Fibroblast of skin of abdomen (primary cell): ENCODE measurements around the gene SMAD3.
"Not testable (repeated sequence)": the region's sequence is repeated elsewhere in the genome, so short reads cannot be mapped to it uniquely, and the experiment has no call there.

Experiments used
- DNase-seq: peaks from one replicate; pipeline ENCODE4 v3.0.0-alpha.2; 2013

Gene SMAD3

DNA sequence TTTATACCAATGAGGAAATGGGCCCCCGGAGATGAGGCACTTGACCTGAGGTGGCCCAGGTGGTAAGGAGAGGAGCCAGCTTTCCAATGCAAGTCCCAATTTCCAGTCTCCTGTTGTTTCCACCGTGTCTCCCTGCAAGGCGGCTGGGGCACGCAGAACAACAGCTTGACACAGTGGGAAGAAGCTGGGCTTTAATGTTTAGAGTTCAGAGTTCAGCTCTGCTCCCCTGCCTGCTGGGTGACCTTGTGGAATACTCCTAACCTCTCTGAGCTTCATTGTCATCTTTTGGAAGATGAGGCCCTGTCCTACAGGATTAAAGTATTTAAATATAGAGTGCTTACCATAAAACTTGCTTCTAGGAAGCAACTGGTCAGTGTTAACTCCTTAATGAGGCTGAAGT is 80.3 kb downstream of the SMAD3 start:
- DNase-seq, result no peak

DNA sequence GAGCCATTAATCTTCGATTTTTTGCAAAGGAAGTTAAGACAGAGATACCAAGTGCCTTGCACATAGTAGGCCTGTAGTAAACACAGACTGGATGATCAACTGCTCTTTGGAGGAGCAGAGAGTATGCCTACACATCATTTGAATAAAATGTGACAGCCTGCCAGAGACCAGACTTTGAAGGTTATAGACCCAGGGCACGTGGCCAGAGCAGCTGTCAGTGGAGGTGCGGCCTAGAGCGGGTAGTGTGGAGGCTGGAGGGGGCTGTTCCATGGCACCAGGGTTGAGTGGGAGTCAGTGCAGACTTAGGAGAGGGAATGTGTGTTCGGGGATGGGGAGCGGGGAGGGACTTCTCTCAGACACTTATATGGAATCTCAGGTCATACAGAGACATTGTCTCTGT is 80.8 kb downstream of the SMAD3 start:
- peak; percentile 78 for DNase-seq

DNA sequence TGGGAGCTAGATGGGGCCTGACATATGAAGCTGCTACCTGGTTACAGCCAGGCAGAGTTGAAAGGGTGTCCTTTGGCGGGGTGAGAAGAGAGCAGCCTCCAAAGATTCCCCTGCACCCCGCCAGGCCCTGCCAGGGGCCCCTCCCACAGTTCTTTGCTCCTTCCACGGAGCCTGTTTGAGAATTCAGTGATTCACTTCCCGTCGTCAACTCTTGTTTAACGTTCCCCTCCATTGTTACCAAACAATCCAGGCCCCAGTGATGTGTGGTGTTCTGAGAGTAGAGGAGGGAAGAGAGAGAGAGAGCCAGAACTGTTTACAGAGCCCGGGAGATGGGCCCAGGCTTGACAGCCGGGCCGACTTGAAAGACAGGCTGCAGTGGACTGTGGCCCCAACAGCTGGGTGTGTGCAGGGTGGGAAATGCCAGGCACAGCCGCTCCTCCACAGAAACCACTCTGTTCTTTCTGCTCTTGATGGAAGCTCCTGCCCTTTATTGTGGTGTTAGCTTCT is 81.5 kb downstream of the SMAD3 start:
- DNase-seq, result peak; percentile 77

DNA sequence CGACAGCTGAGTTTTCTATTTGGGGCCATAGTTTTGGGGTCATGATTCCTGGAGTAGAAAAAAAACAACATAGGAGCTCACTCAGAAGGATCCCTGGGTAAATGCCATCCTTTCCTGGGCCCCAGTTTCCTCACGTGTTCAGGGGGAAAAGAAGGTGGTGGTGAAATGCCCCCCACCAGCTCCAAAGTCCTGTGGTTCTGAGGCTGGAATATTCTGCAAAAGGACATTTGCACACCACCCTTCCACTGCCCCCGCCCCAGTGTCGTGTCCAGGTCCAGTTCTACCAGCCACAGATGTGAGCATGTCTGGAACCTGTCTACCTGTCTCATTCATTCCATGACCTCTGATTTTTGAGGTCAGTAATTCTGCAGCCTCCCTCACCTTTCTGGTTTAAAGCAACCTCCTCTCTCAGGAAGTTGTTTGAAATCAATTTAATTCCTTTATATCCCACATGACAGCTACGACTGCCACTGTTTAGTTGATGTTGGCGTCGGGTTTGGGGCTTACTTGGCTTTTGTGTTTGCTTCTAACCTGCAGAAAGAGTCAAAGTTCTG is 82.1 kb downstream of the SMAD3 start:
- DNase-seq, result no peak

DNA sequence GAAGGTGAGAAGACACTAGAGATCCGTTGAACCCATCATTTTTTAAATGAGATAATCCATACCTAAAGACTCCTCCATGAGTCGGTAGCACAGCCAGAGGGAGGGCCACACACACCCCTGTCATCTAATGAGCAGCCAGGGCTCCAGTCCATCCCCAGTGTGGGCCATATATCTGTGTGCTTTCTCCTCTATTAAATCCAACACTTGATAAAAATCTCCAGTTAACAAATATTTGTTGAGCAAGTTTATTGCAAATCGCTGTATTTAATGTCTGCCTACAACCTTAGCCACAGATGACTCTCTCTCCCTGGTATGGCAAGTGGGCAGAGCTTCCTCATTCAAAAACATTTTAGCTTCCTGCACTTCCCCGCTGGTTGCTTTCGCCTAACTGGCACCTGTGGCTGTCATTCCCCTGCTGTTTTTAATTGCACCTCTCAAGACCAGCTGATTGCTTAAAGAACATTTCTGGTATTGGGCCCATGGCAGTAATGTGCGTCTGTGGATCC is 82.8 kb downstream of the SMAD3 start:
- DNase-seq, result peak; percentile 57

DNA sequence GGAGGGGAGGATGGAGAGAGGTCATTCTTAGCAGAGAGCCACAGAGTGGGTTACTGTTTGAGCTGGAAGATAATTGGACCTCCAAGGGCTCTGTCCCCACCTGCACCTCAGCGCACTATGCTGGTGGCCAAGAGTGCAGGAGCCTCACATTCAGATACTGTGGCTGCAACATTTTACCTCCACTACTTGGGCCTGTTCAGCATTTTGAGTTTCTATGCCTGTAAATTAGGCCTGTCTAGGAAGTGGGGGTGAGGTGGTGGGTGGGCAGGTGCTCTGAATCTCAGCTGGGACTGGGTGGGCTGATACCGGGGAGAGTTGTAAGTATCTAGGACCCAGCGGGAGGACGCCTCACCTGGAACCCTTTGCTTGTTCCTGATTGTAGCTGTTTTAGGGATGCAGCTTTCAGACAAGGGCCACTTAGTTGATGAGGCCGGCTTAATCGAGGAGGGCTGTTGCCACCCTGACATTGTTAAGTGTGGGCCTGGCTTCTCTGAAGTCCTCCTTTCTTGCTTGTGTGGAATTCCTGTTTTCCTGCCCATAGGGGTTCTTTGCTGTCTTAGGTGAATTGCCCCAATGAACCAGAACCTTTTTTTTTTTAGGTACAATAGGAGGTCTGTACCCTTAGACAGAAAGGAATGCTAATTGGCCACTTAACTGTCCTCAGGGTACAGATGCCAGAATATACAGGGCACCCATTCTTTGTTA is 83.8 kb downstream of the SMAD3 start:
- no peak for DNase-seq

DNA sequence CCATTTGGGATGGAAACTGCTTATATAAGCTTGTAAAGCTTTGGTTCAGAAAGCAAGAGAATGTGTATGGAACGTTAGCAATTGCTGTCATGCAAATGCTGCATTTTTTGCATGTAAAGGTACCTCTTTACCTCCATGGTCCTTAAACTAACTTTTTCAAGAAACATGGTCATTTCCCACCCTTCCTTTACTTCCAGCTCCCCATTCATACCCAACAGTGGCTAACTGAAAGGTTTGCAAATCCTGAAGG is 84.3 kb downstream of the SMAD3 start:
- no peak for DNase-seq

DNA sequence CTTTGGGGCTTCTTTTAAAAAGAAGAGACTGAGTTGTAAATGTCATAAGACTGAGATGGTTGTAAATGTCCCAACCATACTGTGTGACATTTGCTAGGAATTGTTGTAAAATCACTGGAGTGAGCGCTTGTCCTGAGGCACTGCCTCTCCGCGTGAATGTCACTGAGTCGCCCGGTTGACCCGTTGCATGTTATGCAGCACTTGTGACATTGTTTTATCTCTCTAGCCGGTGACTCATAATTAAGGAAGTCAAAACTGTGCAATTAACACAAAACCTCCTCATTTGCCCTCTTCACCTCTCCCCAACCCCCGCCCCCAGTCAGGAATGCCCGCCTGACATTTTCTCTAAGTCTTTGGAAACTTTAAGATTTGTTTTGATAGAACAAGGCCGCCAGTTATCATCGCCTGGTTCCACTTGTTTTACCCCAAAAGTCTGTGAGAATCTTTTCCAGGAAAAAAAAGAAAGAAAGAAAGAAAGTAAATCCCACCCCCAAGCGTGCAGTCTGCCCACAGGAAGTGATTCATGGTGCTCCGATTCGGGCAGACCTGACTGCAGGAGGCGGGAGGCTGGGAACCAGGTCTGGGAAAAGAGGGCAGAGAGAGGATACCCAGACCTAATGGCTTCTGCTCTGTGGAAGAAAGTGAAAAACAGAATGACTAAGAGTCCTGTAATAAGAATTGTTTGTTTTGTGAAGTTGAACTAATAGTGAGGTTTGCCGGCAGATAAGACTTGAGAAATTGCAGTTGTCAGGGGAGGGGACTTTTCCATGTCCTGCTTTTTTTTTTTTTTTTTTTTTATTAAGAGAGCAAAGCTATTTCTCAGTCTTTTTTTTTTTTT is 84.8 kb downstream of the SMAD3 start:
- DNase-seq, result peak; percentile 96

DNA sequence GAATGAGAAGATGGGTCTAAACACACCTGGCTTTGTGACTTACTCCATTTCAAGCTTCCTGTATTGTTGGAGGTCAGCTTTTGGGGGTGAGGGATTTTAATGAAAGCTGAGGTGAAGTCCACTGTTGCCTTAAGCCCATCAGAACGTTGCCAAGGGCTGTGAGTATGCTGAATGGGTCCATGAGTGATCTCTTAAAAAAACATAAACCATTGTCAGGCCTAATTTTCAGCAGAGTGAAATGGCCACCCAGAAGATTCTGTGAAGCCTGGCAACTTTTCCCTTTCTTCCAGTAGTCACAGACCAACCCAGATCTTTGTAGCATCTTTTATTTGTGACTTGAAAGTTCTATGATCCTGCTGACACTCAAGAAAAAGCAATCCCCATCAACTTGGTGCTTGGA is 87.0 kb downstream of the SMAD3 start:
- DNase-seq, result no peak

DNA sequence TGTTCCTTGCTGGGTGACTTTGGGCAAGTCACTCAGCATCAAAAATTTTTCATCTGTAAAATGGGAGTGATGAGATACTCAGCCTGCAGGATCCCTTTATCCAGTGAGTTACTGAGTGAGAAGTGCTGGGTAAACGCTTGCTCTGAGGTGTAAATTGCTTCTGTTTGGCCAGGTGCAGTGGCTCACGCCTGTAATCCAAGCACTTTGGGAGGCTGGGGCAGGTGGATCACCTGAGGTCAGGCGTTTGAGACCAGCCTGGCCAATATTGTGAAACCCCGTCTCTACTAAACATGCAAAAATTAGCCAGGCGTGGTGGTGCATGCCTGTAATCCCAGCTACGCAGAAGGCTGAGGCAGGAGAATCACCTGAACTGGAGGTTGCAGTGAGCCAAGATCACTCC is 87.6 kb downstream of the SMAD3 start:
- not testable (repeated sequence) for DNase-seq

DNA sequence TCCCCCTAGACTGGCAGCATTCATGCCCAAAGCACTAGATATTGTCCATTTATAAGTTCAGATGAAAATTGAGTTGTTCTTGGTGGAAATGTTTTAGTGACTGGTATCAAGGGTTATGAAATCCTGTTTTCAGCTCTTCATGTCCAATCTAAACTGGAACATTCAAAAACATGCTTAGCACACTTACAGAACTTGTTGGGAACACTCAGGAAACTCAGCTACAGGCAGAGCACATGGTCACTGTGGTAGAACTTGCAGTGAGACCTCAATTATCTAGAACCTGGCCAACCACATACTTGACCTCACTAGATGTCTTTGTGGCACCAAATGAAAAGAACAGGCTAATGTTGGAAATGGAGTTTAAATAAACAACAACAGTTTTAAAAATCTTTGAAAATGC is 88.8 kb downstream of the SMAD3 start:
- no peak for DNase-seq

DNA sequence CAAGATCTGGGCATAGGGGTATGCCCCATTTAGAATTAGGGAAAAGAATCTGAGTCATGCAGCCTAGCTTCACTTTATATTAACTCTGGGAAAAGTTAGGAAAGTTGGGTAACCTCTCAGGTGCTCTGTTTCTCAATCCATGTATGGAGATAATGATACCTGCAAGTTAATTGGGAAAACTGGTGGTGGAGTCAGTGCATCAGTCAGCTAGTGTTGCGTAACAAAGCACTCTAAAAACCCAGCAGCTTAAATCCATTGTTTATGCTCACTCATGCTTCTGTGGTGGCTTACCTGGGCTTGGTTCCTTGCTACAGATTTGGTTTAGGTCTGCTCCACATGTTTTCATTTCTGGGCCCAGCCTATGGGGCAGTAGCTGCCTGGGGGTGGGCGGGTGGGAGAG is 91.0 kb downstream of the SMAD3 start:
- no peak for DNase-seq

DNA sequence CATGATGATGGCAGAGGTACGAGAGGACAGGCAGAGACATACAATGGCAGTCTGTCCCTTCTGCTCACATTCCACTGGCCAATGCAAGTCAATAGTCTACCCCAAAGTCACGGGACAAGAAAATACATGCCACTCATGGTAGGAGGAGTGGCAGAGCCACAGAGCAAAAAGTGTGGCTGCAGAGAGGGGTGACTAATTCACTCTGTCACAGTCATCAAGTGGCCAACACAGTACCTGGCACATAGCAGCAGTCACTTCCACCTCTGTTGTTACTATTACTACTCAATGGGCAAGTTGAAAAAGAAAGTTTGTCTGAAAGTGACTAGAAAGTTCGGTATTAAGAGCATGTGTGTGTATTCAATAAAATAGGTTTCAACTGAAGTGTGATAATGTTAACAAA is 91.4 kb downstream of the SMAD3 start:
- no peak for DNase-seq

DNA sequence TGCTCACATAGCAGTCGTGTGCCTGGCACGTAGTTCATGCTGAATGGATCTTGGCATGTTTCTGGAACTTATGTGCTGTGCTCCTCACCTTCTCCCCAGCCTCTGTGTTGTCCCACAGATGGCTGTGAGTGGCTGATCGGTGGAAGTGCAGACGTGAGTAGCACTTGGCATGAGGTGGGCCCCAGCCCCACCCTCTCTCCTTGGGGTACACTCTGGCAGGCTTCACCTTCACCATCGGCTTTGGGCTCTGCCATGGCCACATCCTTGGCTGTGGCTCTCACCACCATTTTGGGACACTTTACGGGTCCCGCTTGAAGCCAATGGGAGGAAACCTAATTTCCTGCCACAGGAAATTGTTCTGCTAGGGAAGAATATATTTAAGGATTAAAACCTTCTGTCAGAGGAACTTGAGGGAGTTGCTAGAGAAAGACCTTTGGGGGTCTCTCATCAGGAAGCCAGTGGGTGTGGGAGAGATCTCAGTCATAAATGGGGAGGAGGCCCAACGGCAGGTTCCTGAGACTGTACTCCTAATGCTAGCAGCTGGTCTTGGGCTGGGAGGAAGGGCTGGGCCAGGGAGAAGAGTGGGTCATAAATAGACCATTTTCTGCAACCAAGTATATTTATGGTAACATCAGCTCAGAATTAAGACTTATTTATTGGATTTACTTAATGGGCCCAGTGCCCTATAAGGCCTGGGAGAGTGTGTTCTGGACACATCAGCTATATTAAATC is 92.3 kb downstream of the SMAD3 start:
- DNase-seq, result no peak

DNA sequence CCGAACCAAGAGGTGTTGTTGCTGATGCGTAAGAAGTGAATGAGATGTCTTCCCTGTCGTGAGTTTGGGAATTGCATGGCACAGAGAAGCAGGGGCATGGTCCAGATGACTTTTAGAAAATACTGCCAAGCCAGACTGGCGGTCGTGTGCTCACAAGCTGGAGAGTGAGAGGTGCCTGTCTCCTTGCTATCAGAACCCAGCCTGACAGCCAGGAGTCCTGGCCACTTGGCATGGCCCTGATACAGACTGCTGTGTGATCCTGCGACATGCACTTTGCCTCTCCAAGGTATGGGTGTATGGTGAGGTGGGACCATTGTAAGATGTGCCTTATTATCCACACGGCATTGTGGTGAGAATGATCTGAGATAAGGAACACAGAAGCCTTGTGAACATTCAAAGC is 93.0 kb downstream of the SMAD3 start:
- no peak for DNase-seq

DNA sequence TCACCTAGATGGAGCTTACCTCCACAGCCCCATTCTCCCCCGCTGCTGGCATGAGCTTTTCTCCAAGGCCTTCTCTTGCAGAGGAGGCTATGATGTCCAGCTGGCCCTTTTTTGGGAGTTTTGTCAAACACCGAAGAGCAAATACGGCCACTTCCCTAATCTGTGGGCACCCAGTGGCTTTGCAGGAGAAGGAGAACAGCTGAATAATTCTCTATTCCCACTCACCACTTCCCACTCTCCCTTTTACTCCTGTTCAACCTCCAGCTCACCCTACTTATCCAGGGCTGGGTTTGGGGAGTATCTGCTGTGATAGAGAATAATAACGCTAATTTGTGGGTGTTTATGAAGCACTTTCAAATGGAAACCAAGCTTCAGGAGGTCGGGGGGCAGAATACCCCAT is 96.0 kb downstream of the SMAD3 start:
- DNase-seq, result no peak

DNA sequence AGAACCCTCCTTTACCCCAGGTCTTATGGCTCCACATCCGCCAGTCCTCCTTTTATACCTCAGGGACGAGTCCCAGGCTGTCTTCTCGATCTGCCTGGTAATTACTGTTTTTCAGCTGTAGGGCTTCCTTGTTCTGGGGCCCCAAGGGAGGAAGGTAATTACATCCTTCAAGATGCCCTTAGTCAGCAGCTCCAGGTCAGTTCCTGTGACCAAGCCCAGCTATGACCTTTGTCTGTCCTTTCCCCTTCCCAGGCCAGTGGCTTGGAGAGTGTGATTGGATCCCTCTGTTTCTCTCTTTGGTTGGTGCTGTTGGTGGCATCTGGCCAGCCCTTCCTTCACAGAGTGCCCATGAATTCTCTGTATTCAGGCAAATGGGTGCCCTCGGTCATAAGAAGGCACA is 96.5 kb downstream of the SMAD3 start:
- no peak for DNase-seq

DNA sequence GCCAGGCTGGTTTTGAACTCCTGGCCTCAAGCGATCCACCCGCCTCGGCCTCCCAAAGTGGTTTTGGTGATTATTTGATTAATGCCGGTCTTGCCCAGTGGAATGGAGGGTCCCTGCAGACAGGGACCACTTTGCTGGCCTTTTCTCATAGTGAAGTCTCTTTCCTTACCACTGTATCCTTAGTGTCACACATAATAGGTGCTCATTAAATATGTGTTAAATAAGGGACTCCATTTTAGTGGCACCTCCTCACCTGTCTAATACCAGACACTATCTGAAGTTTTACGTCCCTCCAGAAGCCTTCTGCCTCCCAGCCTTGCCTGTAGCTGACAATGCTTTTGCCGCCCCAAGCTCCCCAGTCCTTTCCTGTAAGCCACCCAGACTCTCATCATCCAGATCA is 97.8 kb downstream of the SMAD3 start:
- DNase-seq, result no peak

DNA sequence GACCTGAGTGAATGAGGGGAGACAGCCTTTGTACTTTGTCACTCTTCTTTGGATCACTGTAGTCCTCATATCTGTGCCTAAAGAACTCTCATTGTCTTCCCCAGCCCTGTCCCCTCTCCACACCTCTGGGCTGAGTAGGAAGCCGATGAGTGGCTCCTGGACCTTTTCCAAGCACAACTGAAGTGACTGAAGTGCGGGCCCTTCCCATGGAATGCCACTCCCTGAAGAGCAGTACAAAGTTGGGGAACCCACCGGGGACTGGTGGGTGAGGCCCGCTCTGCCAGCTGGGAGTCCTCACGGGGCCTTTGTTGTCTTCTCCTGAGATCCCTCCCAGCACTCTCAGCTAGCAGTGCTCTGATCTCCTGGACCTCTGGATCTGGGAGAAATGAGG is 99.0 kb downstream of the SMAD3 start:
- no peak for DNase-seq

DNA sequence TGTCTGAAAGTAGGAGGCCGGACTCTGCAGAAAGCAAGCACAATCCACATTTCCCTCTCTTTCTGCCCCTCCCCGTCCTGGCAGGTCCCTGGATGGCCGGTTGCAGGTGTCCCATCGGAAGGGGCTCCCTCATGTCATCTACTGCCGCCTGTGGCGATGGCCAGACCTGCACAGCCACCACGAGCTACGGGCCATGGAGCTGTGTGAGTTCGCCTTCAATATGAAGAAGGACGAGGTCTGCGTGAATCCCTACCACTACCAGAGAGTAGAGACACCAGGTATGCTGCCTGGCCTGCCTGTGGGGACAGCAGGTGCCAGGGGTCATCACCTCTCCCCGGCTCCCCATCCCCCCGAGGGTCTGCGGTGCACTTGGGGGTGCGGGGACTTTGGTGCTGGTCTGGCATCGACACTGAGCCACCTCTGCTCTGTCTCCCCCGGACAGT is 99.4 kb downstream of the SMAD3 start:
- DNase-seq, result no peak

DNA sequence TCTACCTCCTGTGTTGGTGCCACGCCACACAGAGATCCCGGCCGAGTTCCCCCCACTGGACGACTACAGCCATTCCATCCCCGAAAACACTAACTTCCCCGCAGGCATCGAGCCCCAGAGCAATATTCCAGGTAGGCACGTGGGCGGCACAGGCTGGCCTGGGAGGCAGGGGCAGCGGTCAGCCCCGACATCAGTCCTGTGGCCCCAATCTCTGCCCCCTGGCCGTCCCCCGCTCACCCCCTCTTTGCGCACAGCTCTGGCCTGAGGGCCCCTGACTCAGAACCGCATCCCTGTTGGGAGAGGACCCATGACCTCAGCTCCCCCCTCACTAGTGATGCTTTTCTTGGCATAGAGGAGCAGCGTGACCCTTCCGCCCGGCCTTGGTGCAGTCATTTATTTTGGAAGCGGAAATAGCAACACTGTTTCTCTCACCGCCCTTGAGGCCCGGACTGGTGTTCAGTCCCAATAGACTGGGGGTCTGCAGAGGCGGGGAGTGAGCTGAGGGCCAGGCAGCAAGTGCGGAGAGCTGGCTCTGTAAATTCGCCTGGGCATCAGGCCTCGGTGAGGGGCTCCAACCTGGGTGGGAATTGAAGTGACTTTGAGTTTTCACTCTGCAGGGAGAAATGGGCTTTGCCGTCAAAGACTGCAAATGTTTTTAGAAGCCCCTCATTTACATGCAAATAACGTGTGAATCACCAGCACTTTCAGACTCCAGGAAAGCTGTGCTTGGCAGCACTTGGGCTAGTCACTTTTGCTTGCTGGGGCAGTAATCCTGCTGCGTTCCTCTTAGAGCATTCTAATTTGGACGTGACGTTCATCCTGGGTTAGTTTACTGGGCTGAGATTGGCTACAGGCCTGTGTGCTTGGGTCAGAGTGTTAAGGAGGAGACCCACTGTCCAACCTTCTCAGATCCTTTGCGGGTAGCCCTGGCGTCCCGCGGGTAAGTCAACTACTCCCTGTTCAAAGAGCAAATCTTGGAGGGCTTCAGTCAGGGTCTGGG is 100.2 kb downstream of the SMAD3 start:
- no peak for DNase-seq
